Bronchial epithelial cell (primary cell): ENCODE measurements around the gene DMD. TPM values are rescaled to one million over a fixed set of nuclear protein-coding genes. Genes with fewer than 3 reads are reported as not detected.

Source experiments
- DNase-seq: peaks from one replicate; pipeline ENCODE4 v3.0.0-alpha.2; 2010; ENCODE audit warnings: low read depth
- FAIRE-seq: peaks from 2 replicates; lab custom pipeline; 2011; peaks lifted over from hg19 to GRCh38; lab: Jason Lieb, UNC
- H3K27me3 ChIP-seq: 2 replicates; pipeline ENCODE4 v1.5.1; 2011; ENCODE audit warnings: low read length; ENCODE audit not compliant: control insufficient read depth, insufficient read depth
- H3K36me3 ChIP-seq: 2 replicates; pipeline ENCODE4 v1.5.1; 2011; ENCODE audit warnings: low read length; ENCODE audit not compliant: control insufficient read depth, insufficient read depth
- H3K4me3 ChIP-seq: 2 replicates; pipeline ENCODE4 v1.5.1; 2011; ENCODE audit warnings: mild to moderate bottlenecking, low read depth, low read length, control low read depth
- total RNA-seq: library from RNA; depleted of rRNA; stranded (reverse); fragments of >200 nt; gene quantifications from 2 replicates; pipeline ENCODE4 v1.2.1, GENCODE V29; 2014
- TF ChIP-seq, protein P1 (sequence below): IDR thresholded peaks from 2 replicates; pipeline ENCODE4 v1.5.1; 2011; ENCODE audit warnings: mild to moderate bottlenecking, moderate library complexity, low read length, control low read depth, inconsistent platforms; ENCODE audit not compliant: insufficient read depth, severe bottlenecking

DMD gene
- total RNA-seq, 1 donor from 2014 or later, result 4.5 TPM

DNA sequence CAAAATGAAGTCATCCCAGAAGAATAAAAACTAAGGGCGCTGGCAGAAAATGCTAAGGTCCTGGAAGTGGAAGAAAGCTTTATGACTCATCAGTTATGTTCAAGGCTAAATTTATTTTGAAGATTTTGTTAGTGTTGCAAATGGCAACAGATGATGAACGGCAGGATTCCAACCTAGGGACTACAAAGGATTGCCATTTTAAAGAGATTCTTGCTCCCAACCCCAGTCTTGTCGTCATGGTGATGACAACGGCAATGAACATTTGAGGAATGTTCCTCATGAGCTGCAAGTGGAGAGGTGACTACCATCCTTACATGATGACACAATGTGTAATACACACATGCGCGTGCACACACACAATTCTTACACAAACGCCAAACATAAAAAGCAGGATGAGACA is 2085.1 kb downstream of the DMD start:
- no peak for FAIRE-seq
- DNase-seq, result no peak

DNA sequence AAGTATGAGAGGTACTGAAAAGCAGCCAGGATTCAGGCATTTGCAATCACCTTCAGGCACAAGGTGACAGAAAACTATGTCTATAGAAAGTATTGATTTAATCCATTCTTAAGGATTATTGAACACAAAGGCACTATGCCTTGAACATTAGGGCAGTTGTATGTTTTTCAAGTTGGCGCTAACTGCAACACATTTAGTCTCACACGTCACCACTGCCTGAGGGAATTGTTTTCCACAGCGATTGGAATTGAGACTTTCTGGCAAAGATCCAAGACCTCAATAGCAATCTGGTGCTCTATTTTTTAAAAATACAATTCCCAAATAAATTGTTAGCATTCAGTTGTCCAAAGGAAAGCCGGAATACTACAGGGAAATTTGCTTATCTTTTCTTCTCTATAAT is 2086.8 kb downstream of the DMD start:
- FAIRE-seq, result no peak
- DNase-seq, result no peak
- Histone ChIP-seq H3K27me3 (no peaks in the 10 kb centered on the region), H3K4me3 (no peak overlapping the region), H3K36me3 (no peaks in the 10 kb centered on the region)
- TF ChIP-seq, protein P1, sequence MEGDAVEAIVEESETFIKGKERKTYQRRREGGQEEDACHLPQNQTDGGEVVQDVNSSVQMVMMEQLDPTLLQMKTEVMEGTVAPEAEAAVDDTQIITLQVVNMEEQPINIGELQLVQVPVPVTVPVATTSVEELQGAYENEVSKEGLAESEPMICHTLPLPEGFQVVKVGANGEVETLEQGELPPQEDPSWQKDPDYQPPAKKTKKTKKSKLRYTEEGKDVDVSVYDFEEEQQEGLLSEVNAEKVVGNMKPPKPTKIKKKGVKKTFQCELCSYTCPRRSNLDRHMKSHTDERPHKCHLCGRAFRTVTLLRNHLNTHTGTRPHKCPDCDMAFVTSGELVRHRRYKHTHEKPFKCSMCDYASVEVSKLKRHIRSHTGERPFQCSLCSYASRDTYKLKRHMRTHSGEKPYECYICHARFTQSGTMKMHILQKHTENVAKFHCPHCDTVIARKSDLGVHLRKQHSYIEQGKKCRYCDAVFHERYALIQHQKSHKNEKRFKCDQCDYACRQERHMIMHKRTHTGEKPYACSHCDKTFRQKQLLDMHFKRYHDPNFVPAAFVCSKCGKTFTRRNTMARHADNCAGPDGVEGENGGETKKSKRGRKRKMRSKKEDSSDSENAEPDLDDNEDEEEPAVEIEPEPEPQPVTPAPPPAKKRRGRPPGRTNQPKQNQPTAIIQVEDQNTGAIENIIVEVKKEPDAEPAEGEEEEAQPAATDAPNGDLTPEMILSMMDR, result no peak

More for the DNA sequence above, 2085.1 kb downstream of the DMD start:
- H3K27me3 ChIP-seq, result no peaks in the 10 kb centered on the region
- H3K36me3 ChIP-seq, result no peaks in the 10 kb centered on the region
- no peak overlapping the region for H3K4me3 ChIP-seq
- TF ChIP-seq, protein P1, result no peak

DNA sequence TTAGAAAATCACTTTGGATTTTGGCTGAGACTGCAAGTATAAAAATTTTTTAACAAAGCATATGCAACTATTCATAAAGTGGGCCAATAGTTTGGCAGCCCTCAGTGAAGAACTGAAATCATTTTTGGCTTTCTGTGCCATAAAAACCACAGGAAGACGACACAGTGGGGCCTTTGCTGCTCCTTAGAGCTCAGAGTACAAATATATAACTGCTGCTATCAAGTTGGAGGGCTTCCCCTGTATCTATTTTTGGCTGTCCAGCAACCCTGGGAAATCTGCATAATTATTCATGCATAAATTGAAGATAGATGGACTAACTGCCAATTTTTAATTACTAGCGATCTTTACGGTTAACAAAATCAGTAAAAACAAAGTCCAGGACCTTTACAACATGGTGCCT is 2088.0 kb downstream of the DMD start:
- Histone ChIP-seq H3K36me3 (no peaks in the 10 kb centered on the region), H3K27me3 (no peaks in the 10 kb centered on the region), H3K4me3 (no peak overlapping the region)
- TF ChIP-seq, protein P1, result no peak
- no peak for DNase-seq
- FAIRE-seq, result no peak

DNA sequence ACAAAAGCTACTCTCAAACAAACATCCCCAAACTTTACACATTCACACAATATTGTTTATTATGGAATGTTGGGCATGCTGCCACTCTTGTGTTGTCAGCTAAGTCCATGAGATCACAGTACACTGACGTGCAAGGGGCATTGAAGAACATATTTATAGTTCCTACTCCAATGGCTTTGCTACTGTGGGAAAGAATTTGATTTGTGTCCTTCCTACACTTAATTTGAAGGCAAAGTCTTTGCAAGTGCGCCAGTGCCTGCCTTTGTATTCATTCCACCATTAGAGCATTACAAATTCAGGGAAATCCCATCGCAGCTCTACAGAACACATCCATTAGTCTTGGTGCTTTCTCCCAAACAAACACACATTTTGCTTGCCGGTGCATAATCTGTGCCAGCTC is 2094.1 kb downstream of the DMD start:
- DNase-seq (no peak), FAIRE-seq (no peak)
- H3K36me3 ChIP-seq, result no peaks in the 10 kb centered on the region

DNA sequence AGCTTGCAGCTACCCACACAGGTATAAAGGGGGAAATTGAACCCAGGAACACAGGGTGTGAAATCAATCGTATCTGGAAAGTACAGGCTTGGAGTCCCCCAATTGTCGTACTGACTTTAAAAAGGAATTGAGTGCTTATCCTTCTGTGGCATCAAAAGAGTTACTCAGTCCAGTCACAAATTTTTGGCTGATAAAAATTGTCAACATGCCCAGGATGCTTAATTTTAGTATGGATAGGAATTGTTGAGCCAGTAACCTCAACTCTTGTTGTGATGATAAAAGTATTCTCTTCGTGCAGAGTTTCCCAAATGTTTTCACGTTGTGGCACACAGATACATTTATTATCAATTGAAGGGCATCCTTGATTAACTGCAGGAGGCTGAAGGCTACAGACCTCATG is 2096.0 kb downstream of the DMD start:
- DNase-seq, result no peak
- Histone ChIP-seq H3K36me3 (no peaks in the 10 kb centered on the region), H3K4me3 (no peak overlapping the region), H3K27me3 (no peaks in the 10 kb centered on the region)
- no peak for FAIRE-seq
- TF ChIP-seq, protein P1, result no peak

More for the DNA sequence above, 2094.1 kb downstream of the DMD start:
- Histone ChIP-seq H3K4me3 (no peak overlapping the region), H3K27me3 (no peaks in the 10 kb centered on the region)
- TF ChIP-seq, protein P1, result no peak

DNA sequence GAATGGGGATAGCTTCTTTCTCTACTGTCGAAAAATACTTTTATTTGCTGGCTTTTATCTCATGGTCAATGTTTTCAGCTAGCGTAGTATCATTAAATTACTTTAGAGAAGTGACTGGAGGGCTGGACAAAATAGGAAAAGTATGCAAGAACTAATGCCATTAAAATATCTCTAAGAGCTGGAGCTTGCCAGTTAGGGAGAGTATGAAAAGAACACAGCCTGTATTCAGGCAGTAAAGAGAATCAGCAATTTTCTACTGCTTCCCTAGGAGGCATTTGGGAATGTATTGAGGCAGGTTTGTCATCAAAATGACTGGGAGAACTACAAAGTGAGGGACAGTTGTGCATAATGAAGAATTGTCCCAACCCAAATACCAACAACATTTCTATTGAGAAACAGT is 2096.5 kb downstream of the DMD start:
- FAIRE-seq (no peak), DNase-seq (no peak)
- Histone ChIP-seq H3K4me3 (no peak overlapping the region), H3K27me3 (no peaks in the 10 kb centered on the region), H3K36me3 (no peaks in the 10 kb centered on the region)
- TF ChIP-seq, protein P1, result no peak
